Keratinocyte (primary cell): ENCODE data around the gene LPCAT2. TPM values are rescaled to one million over a fixed set of nuclear protein-coding genes. Genes with fewer than 3 reads are reported as not detected.

Source experiments
- DNase-seq: peaks from one replicate; pipeline ENCODE4 v3.0.0-alpha.2; 2011; ENCODE audit warnings: low read depth, missing footprints, low spot score
- FAIRE-seq: peaks from 2 replicates; lab custom pipeline; 2011; peaks lifted over from hg19 to GRCh38; lab: Jason Lieb, UNC
- H2AFZ ChIP-seq: 2 replicates; pipeline ENCODE4 v1.6.0; 2012; ENCODE audit warnings: low read length, control low read depth, inconsistent platforms; ENCODE audit not compliant: control insufficient read depth
- H3K27ac ChIP-seq: 2 replicates; pipeline ENCODE4 v1.5.1; 2011; ENCODE audit warnings: low read length; ENCODE audit not compliant: control insufficient read depth, insufficient read depth
- H3K27me3 ChIP-seq: 3 replicates; pipeline ENCODE4 v1.6.0; 2011; ENCODE audit warnings: low read length; ENCODE audit not compliant: control insufficient read depth, insufficient read depth; ENCODE audit errors: extremely low read depth
- H3K36me3 ChIP-seq, 2 experiments: 2 replicates in 1 of 2; 3 replicates in 1 of 2; pipeline ENCODE4 v1.5.1; 2011; ENCODE audit warnings: low read length in 2 of 2, mild to moderate bottlenecking in 1 of 2; ENCODE audit not compliant: control insufficient read depth in 2 of 2, insufficient read depth in 2 of 2; ENCODE audit errors: extremely low read depth in 1 of 2
- H3K4me1 ChIP-seq: 3 replicates; pipeline ENCODE4 v1.5.1; 2011; ENCODE audit warnings: low read length; ENCODE audit not compliant: control insufficient read depth, insufficient read depth; ENCODE audit errors: extremely low read depth
- H3K4me2 ChIP-seq: 3 replicates; pipeline ENCODE4 v1.6.0; 2011; ENCODE audit warnings: low read depth, low read length; ENCODE audit not compliant: control insufficient read depth, insufficient read depth; ENCODE audit errors: extremely low read depth
- H3K4me3 ChIP-seq, 3 experiments: fragments of 200-600 bp in 1 of 3; sonication (generic) in 1 of 3; 2 replicates in 2 of 3; 3 replicates in 1 of 3; pipeline ENCODE4 v1.5.1; 2011 to 2016; ENCODE audit warnings: low read length in 3 of 3, mild to moderate bottlenecking in 3 of 3, control low read depth in 2 of 3, inconsistent platforms in 1 of 3, low read depth in 1 of 3, mixed read lengths in 1 of 3, mixed run types in 1 of 3, moderate library complexity in 1 of 3; ENCODE audit not compliant: control insufficient read depth in 2 of 3, insufficient read depth in 2 of 3; ENCODE audit errors: extremely low read depth in 1 of 3
- H3K79me2 ChIP-seq: 2 replicates; pipeline ENCODE4 v1.6.0; 2012; ENCODE audit warnings: low read length; ENCODE audit not compliant: control insufficient read depth, insufficient read depth
- H3K9ac ChIP-seq: 3 replicates; pipeline ENCODE4 v1.6.0; 2011; ENCODE audit warnings: low read length; ENCODE audit not compliant: control insufficient read depth, insufficient read depth; ENCODE audit errors: extremely low read depth
- H3K9me1 ChIP-seq: 3 replicates; pipeline ENCODE4 v1.6.0; 2011; ENCODE audit warnings: low read length; ENCODE audit not compliant: control insufficient read depth, insufficient read depth; ENCODE audit errors: extremely low read depth
- H3K9me3 ChIP-seq: 2 replicates; pipeline ENCODE4 v1.5.1; 2012; ENCODE audit warnings: low read depth, low read length; ENCODE audit not compliant: control insufficient read depth
- H4K20me1 ChIP-seq: 3 replicates; pipeline ENCODE4 v1.6.0; 2011; ENCODE audit warnings: low read length; ENCODE audit not compliant: control insufficient read depth, insufficient read depth; ENCODE audit errors: extremely low read depth
- CTCF ChIP-seq, 3 experiments: IDR thresholded peaks in 1 of 3; conservative IDR thresholded peaks in 1 of 3; optimal IDR thresholded peaks in 1 of 3; 2 replicates in 2 of 3; 3 replicates in 1 of 3; pipeline versions ENCODE3 to v1.5.1; 2011; ENCODE audit warnings: low read length in 3 of 3, mild to moderate bottlenecking in 3 of 3, moderate library complexity in 2 of 3, control low read depth in 1 of 3, inconsistent platforms in 1 of 3; ENCODE audit not compliant: insufficient read depth in 2 of 3; ENCODE audit errors: extremely low read depth in 1 of 3
- EZH2 ChIP-seq: IDR thresholded peaks from one replicate; pipeline ENCODE4 v1.6.1; 2012; ENCODE audit warnings: inconsistent platforms, mild to moderate bottlenecking, low read length, moderate library complexity
- dilution Hi-C: fragments of 300-500 bp; cut with MboI; formaldehyde crosslinking; loops from one replicate; pipeline ENCODE4 v1.7.0; 2020; ENCODE audit warnings: low sequenced_read_pairs; ENCODE audit not compliant: extremely low pct_ligation_motif_present
- polyA plus RNA-seq, 5 experiments: library from polyadenylated mRNA; depleted of rRNA in 3 of 5; stranded (reverse) in 3 of 5; stranded (forward) in 1 of 5; unstranded in 1 of 5; fragments of >200 nt; gene quantifications; 1 replicate in 1 of 5; 2 replicates in 3 of 5; 3 replicates in 1 of 5; pipeline versions ENCODE4 v1.2.1 to v1.2.3, GENCODE V29; 2011 to 2012; ENCODE audit warnings: missing spikeins in 2 of 5, low read depth in 1 of 5, low replicate concordance in 1 of 5

LPCAT2 gene
- polyA plus RNA-seq, 1 donor (not counting 4 experiments of a cell fraction or from before 2014, with no cell fraction given): 54.4 TPM

- H3K27me3 ChIP-seq: peaks cover 7% of the 10 kb centered on the region
- DNase-seq: no peak
- no peak overlapping the region for H3K27ac ChIP-seq
- H3K9me1 ChIP-seq: no peaks in the 10 kb centered on the region
- H4K20me1 ChIP-seq: no peaks in the 10 kb centered on the region
- H3K4me3 ChIP-seq: no peak overlapping the region
- no peak overlapping the region for H2AFZ ChIP-seq
- no peak overlapping the region for H3K4me2 ChIP-seq
- dilution Hi-C loops: no loop called here
- FAIRE-seq: no peak
- H3K36me3 ChIP-seq: no peaks in the 10 kb centered on the region
- TF ChIP-seq EZH2 (no peak), CTCF (optimal IDR thresholded peaks at IDR 0.05 in 1 of 3, IDR thresholded peaks at IDR 0.05 in 1 of 3, conservative IDR thresholded peaks at IDR 0.05 in 1 of 3; ENCODE audit: extremely low read depth in 1 of 3, insufficient read depth in 2 of 3, low read length in 3 of 3) (no peak)
- no peaks in the 10 kb centered on the region for H3K4me1 ChIP-seq
- no peak overlapping the region for H3K9ac ChIP-seq
- H3K9me3 ChIP-seq: no peaks in the 10 kb centered on the region
- no peaks in the 10 kb centered on the region for H3K79me2 ChIP-seq
These were observed 123.4 kb downstream of the LPCAT2 start for GRCh38 chr16:55632259-55632658.

- no peaks in the 10 kb centered on the region for H3K9me1 ChIP-seq
- no peaks in the 10 kb centered on the region for H3K4me1 ChIP-seq
- H3K79me2 ChIP-seq: no peaks in the 10 kb centered on the region
- no peak overlapping the region for H3K27ac ChIP-seq
- no peak for TF ChIP-seq CTCF (optimal IDR thresholded peaks at IDR 0.05 in 1 of 3, IDR thresholded peaks at IDR 0.05 in 1 of 3, conservative IDR thresholded peaks at IDR 0.05 in 1 of 3; ENCODE audit: extremely low read depth in 1 of 3, insufficient read depth in 2 of 3, low read length in 3 of 3)
- TF ChIP-seq EZH2: no peak
- FAIRE-seq (no peak), DNase-seq (no peak)
- no peaks in the 10 kb centered on the region for H3K9me3 ChIP-seq
- no peak overlapping the region for H3K4me2 ChIP-seq
- H3K4me3 ChIP-seq: no peak overlapping the region
- no peak overlapping the region for H3K9ac ChIP-seq
- no peak overlapping the region for H2AFZ ChIP-seq
- H3K36me3 ChIP-seq: no peaks in the 10 kb centered on the region
- dilution Hi-C loops: no loop called here
- H4K20me1 ChIP-seq: no peaks in the 10 kb centered on the region
- H3K27me3 ChIP-seq: peaks cover 9% of the 10 kb centered on the region
These were observed 125.3 kb downstream of the LPCAT2 start for GRCh38 chr16:55634193-55634592.

Other genes with a start within 250 kb of the LPCAT2 start
- gene IRX6, start 184.9 kb upstream of the LPCAT2 start, polyA plus RNA-seq: 0.04 TPM in 1 of 3 replicates, not detected in the others
- 54.5 to 116 TPM (median 59.2 TPM) in 3 replicates for gene MMP2, start 29.9 kb upstream of the LPCAT2 start, polyA plus RNA-seq
- gene CAPNS2, start 57.6 kb downstream of the LPCAT2 start, polyA plus RNA-seq: 39.4 to 82.8 TPM (median 70.5 TPM) in 3 replicates
- 0.10 to 0.97 TPM (median 0.20 TPM) in 3 replicates for gene SLC6A2, start 146.9 kb downstream of the LPCAT2 start, polyA plus RNA-seq